Suppressor macrophage (primary cell): ENCODE data around the gene NLGN4X.

ENCODE experiments used
- DNase-seq, 4 experiments: peaks; one replicate each; pipeline ENCODE4 v3.0.0-alpha.2; 2020 to 2022
- total RNA-seq, 17 experiments: gene quantifications; one replicate each; lab custom pipeline; 2026; ENCODE audit warnings: mixed read lengths in 6 of 17, inconsistent platforms in 3 of 17; lab: John Stamatoyannopoulos, UW

Gene NLGN4X
- total RNA-seq, result 0 to 1.7 (median 0) reads per million in 17 experiments

- DNase-seq, result no peak
Observed at GRCh38 chrX:6228720-6229119, at the start of gene NLGN4X. Gene NLGN4X, minus strand, starts transcription at chrX:6228867. Its CDS starts 77,401 bp downstream, at chrX:6151466.

GRCh38 chrX:6266041-6266440 lies 37.4 kb upstream of the NLGN4X start:
- no peak for DNase-seq

GRCh38 chrX:6262959-6263358 lies 34.3 kb upstream of the NLGN4X start:
- no peak for DNase-seq

- DNase-seq, result no peak
Observed at GRCh38 chrX:6257025-6257424, 28.4 kb upstream of the NLGN4X start.

GRCh38 chrX:6244666-6245065 lies 16.0 kb upstream of the NLGN4X start:
- no peak for DNase-seq

- DNase-seq, result no peak
Observed at GRCh38 chrX:6238576-6238975, 9.9 kb upstream of the NLGN4X start.

GRCh38 chrX:6227935-6228334 lies 732 bp downstream of the NLGN4X start:
- DNase-seq, result no peak

- no peak for DNase-seq
Observed at GRCh38 chrX:6227453-6227835, 1.2 kb downstream of the NLGN4X start.

- no peak for DNase-seq
Observed at GRCh38 chrX:6226596-6227452, 1.8 kb downstream of the NLGN4X start.

- DNase-seq, result no peak
Observed at GRCh38 chrX:6225911-6226595, 2.6 kb downstream of the NLGN4X start.

- DNase-seq, result peak in 2 of 4 experiments; percentile 4 to 10
Observed at GRCh38 chrX:6225288-6225910, 3.3 kb downstream of the NLGN4X start.

- DNase-seq, result no peak
Observed at GRCh38 chrX:6223516-6223915, 5.2 kb downstream of the NLGN4X start.

GRCh38 chrX:6210230-6210629 lies 18.4 kb downstream of the NLGN4X start:
- no peak for DNase-seq

- no peak for DNase-seq
Observed at GRCh38 chrX:6203462-6204215, 25.0 kb downstream of the NLGN4X start.

- DNase-seq, result no peak
Observed at GRCh38 chrX:6199486-6199885, 29.2 kb downstream of the NLGN4X start.

GRCh38 chrX:6187256-6187655 lies 41.4 kb downstream of the NLGN4X start:
- DNase-seq, result no peak

GRCh38 chrX:6184900-6185515 lies 43.7 kb downstream of the NLGN4X start:
- DNase-seq, result no peak

GRCh38 chrX:6175914-6176313 lies 52.8 kb downstream of the NLGN4X start:
- DNase-seq, result no peak

- no peak for DNase-seq
Observed at GRCh38 chrX:6170424-6170823, 58.2 kb downstream of the NLGN4X start.

GRCh38 chrX:6169407-6169806 lies 59.3 kb downstream of the NLGN4X start:
- no peak for DNase-seq

- DNase-seq, result no peak
Observed at GRCh38 chrX:6163721-6164120, 64.9 kb downstream of the NLGN4X start.

GRCh38 chrX:6159468-6159867 lies 69.2 kb downstream of the NLGN4X start:
- no peak for DNase-seq
